ENCODE measurements around the gene CLPX.
A peak's percentile ranks its signal among the peaks of the same experiment; 100 is the strongest.
"Not testable (repeated sequence)": the region's sequence is repeated elsewhere in the genome, so short reads cannot be mapped to it uniquely, and the experiment has no call there.

The CLPX gene

GRCh38 chr15:65204931-65205660, 20.0 kb upstream of the CLPX start:
- DNase-seq: no peak

GRCh38 chr15:65204236-65204930, 19.2 kb upstream of the CLPX start:
- DNase-seq: no peak

GRCh38 chr15:65201918-65202317, 16.8 kb upstream of the CLPX start:
- no peak for DNase-seq

- DNase-seq: no peak
Observed at GRCh38 chr15:65198571-65198970, 13.4 kb upstream of the CLPX start.

GRCh38 chr15:65197337-65197645, 12.1 kb upstream of the CLPX start:
- DNase-seq: no peak

- DNase-seq: no peak
Observed at GRCh38 chr15:65196637-65197336, 11.6 kb upstream of the CLPX start.

- DNase-seq: no peak
Observed at GRCh38 chr15:65195548-65195923, 10.4 kb upstream of the CLPX start.

GRCh38 chr15:65194826-65195547, 9.8 kb upstream of the CLPX start:
- no peak for DNase-seq

GRCh38 chr15:65192016-65192415, 6.9 kb upstream of the CLPX start:
- peak; percentile 30 for DNase-seq

- DNase-seq: peak; percentile 83
Observed at GRCh38 chr15:65189102-65189740, 4.1 kb upstream of the CLPX start.

- DNase-seq: not testable (repeated sequence)
Observed at GRCh38 chr15:65188472-65188871, 3.3 kb upstream of the CLPX start.

GRCh38 chr15:65184305-65184867, 756 bp downstream of the CLPX start:
- peak; percentile 76 for DNase-seq

- DNase-seq: no peak
Observed at GRCh38 chr15:65183865-65184159, 1.3 kb downstream of the CLPX start.

GRCh38 chr15:65182538-65182937, 2.6 kb downstream of the CLPX start:
- DNase-seq: no peak

- DNase-seq: not testable (repeated sequence)
Observed at GRCh38 chr15:65181582-65182353, 3.4 kb downstream of the CLPX start.

- DNase-seq: no peak
Observed at GRCh38 chr15:65180167-65180566, 5.0 kb downstream of the CLPX start.

GRCh38 chr15:65177901-65178300, 7.2 kb downstream of the CLPX start:
- no peak for DNase-seq

GRCh38 chr15:65176056-65176455, 9.1 kb downstream of the CLPX start:
- DNase-seq: no peak

GRCh38 chr15:65175511-65175910, 9.6 kb downstream of the CLPX start:
- DNase-seq: no peak

- DNase-seq: no peak
Observed at GRCh38 chr15:65174509-65174908, 10.6 kb downstream of the CLPX start.

GRCh38 chr15:65172531-65172930, 12.6 kb downstream of the CLPX start:
- DNase-seq: no peak

- DNase-seq: no peak
Observed at GRCh38 chr15:65171428-65171827, 13.7 kb downstream of the CLPX start.

All from hematopoietic multipotent progenitor cell treated with erythropoietin and hydrocortisone succinate and interleukin-3 and kit ligand, for 4 days (in vitro differentiated cells).